Adrenal gland (tissue), 5 donors: Measurements from ENCODE around the gene SEMA3A.

Experiments
- POLR2A ChIP-seq, 2 donors: fragments of 450-650 bp; IDR thresholded peaks; one replicate each; pipeline ENCODE4 v1.6.1; 2017; ENCODE audit warnings: antibody characterized with exemption in 2 of 2, mild to moderate bottlenecking in 2 of 2, moderate library complexity in 1 of 2
- TF ChIP-seq, protein P1 (sequence below), 6 experiments: fragments of 450-650 bp in 4 of 6; fragments of 200-600 bp in 2 of 6; sonication (generic) in 1 of 6; IDR thresholded peaks; 1 replicate in 5 of 6; 2 replicates in 1 of 6; pipeline versions ENCODE4 v1.5.1 to v1.8.0; 2016 to 2021; ENCODE audit warnings: antibody characterized with exemption in 6 of 6, mild to moderate bottlenecking in 2 of 6, moderate library complexity in 1 of 6
- donor health status: DM: no; HTN: no; CAD: no.

- TF ChIP-seq, protein P1, sequence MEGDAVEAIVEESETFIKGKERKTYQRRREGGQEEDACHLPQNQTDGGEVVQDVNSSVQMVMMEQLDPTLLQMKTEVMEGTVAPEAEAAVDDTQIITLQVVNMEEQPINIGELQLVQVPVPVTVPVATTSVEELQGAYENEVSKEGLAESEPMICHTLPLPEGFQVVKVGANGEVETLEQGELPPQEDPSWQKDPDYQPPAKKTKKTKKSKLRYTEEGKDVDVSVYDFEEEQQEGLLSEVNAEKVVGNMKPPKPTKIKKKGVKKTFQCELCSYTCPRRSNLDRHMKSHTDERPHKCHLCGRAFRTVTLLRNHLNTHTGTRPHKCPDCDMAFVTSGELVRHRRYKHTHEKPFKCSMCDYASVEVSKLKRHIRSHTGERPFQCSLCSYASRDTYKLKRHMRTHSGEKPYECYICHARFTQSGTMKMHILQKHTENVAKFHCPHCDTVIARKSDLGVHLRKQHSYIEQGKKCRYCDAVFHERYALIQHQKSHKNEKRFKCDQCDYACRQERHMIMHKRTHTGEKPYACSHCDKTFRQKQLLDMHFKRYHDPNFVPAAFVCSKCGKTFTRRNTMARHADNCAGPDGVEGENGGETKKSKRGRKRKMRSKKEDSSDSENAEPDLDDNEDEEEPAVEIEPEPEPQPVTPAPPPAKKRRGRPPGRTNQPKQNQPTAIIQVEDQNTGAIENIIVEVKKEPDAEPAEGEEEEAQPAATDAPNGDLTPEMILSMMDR (IDR thresholded peaks at IDR 0.05), result no peak
- TF ChIP-seq POLR2A (IDR thresholded peaks at IDR 0.05), result no peak
These were observed 56.8 kb downstream of the SEMA3A start for GRCh38 chr7:84137812-84138211.
